Fibroblast of pulmonary artery (primary cell): Measurements from ENCODE around the gene MCCC1.

ENCODE experiments used
- DNase-seq: peaks from one replicate; pipeline ENCODE4 v3.0.0-alpha.2; 2010; ENCODE audit warnings: low read depth
- H3K4me3 ChIP-seq: replicated peaks from 2 replicates; pipeline ENCODE4 v1.5.1; 2011; ENCODE audit warnings: low read depth, mild to moderate bottlenecking, control low read depth, low read length, moderate library complexity
- TF ChIP-seq, protein P1 (sequence below): IDR thresholded peaks from 2 replicates; pipeline ENCODE4 v1.5.1; 2011; ENCODE audit warnings: mild to moderate bottlenecking, control low read depth, low read length, inconsistent platforms; ENCODE audit errors: missing control alignments

The MCCC1 gene

DNA sequence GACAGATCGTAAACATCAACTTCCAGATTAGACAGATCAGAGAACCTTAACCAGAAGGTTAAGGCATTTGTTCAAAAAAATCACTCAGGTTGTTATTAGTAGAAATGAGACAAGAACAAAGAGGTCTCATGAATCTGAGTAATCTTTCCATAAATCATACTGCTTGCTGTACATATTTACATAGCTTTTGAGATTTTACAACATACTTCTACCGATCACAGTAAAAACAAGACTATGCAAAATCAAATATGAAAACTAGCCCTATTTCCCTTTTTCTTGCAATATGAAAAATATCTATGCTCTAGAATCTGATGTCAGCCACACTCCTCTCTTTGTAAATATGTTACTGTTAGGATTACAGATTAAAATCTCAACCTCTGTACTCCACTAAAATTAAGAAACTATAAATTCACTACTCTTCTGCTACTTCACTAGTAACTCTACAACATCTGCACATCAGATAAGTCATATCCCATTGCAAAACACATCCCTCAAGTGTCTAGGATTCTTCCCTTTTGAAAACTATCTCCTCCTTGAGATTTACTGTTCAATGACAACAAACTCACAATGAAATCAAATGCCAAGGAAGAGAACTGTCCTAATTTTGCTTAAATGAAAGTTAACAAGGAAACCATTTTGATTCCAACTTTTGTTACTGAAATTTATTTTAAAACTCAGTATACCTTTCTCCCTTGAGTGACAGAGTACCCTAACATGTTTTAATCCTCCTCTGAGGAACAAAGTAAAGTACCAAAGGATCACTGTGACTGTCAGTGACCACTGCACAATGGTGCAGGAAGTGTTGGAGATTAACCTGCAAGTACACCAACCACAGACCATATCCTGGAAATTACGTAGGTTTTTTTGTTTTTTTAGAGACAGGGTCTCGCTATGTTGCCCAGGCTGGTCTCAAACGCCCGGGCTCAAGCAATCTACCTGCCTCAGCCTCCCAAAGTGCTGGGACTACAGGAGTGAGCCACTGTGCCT, 131.8 kb downstream of the MCCC1 start:
- DNase-seq: no peak
- TF ChIP-seq, protein P1, sequence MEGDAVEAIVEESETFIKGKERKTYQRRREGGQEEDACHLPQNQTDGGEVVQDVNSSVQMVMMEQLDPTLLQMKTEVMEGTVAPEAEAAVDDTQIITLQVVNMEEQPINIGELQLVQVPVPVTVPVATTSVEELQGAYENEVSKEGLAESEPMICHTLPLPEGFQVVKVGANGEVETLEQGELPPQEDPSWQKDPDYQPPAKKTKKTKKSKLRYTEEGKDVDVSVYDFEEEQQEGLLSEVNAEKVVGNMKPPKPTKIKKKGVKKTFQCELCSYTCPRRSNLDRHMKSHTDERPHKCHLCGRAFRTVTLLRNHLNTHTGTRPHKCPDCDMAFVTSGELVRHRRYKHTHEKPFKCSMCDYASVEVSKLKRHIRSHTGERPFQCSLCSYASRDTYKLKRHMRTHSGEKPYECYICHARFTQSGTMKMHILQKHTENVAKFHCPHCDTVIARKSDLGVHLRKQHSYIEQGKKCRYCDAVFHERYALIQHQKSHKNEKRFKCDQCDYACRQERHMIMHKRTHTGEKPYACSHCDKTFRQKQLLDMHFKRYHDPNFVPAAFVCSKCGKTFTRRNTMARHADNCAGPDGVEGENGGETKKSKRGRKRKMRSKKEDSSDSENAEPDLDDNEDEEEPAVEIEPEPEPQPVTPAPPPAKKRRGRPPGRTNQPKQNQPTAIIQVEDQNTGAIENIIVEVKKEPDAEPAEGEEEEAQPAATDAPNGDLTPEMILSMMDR: no peak
- H3K4me3 ChIP-seq: no peak overlapping the region

DNA sequence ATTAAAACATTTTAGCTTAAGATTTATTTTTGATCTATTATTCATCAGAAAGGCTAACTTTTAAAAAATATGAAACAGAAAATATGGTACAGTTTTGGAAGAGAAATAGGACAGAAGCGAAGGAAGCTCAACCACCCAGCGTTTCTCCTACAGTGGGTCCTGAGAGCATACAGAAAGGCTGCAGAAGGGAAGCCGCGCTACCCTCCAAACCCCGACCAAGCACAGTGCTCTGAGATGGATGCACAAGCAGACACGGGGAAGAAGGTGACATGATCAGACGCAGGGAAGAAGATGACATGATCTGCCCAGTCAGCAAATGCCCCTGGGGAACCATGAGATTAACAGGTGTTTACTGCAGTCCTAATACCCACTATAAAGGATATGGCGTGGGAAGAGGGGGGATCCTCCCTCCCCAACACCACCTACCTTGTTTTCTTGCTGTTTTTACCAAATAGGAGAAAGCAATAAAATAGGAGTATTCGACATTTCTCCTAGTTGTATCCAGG, 133.4 kb downstream of the MCCC1 start:
- no peak overlapping the region for H3K4me3 ChIP-seq
- DNase-seq: no peak
- TF ChIP-seq, protein P1: no peak
